Mucosa of descending colon (tissue), 3 donors: ENCODE data around the gene NACC2. TPM values are rescaled to one million over a fixed set of nuclear protein-coding genes. Genes with fewer than 3 reads are reported as not detected.

ENCODE experiments used
- ATAC-seq: fragments of 200-7000 bp; cut with Tn5 transposase; one replicate; pipeline ENCODE4 v1.9.1; 2020; ENCODE audit warnings: mild to moderate bottlenecking, moderate library complexity
- DNase-seq, 3 donors: peaks; one replicate each; pipeline ENCODE4 v3.0.0-alpha.2; 2020
- H3K36me3 ChIP-seq: fragments of 200-600 bp; one replicate; pipeline ENCODE4 v1.8.0; 2021; ENCODE audit warnings: low read depth, mild to moderate bottlenecking
- H3K4me1 ChIP-seq: fragments of 200-600 bp; one replicate; pipeline ENCODE4 v1.8.0; 2021; ENCODE audit warnings: low read depth, mild to moderate bottlenecking
- H3K4me3 ChIP-seq: fragments of 200-600 bp; one replicate; pipeline ENCODE4 v1.8.0; 2021; ENCODE audit warnings: mild to moderate bottlenecking
- H3K9me3 ChIP-seq: fragments of 200-600 bp; one replicate; pipeline ENCODE4 v1.8.0; 2021; ENCODE audit warnings: mild to moderate bottlenecking
- intact Hi-C, 2 donors: fragments of 100-400 bp; cut with DNase I in 1 of 2; cut with micrococcal nuclease in 1 of 2; formaldehyde crosslinking; loops; one replicate each; pipeline versions ENCODE4 v1.11.0 to v1.11.1; 2022; cut with DNase I, micrococcal nuclease
- total RNA-seq, 3 donors: library from RNA; stranded (reverse); fragmentation: NEBNext Ultra II Directional in 2 of 3; extraction: Animal tissue kit (Norgen Biotek cat#: 25700) in 2 of 3; gene quantifications; one replicate each; pipeline versions ENCODE4 v1.2.1 to v1.2.4, GENCODE V29; 2021 to 2023
- TF ChIP-seq, protein P1 (sequence below): fragments of 200-600 bp; IDR thresholded peaks from one replicate; pipeline ENCODE4 v1.8.0; 2022; ENCODE audit warnings: antibody characterized with exemption, mild to moderate bottlenecking
- donor health status: DM: no; HTN: no; CAD: no; lungs with moderate emphysema.
- donor health status: DM: no; HTN: no; CAD: no.
- donor health status: DM: no; HTN: yes; CAD: no.

NACC2 gene
- total RNA-seq, 3 donors from 2014 or later, result 15.9 to 81.3 (median 22.1) TPM

DNA sequence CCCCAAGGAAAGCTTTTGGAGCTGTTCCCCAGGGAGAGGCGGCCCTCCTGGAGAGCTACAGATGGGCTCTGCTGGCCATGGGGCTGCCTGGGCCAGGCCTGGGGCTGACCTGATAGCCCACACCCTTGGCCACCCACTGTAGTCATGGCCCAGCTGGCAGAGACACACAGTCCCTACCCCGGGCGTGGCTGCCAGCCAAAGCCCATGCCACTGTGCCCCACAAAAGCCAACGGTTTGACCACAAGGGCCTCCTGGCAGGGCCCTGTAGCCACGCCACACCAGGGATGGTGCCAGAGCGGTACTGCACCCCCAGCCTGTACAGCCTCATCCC is 15.2 kb downstream of the NACC2 start:
- no peaks in the 10 kb centered on the region for H3K9me3 ChIP-seq
- DNase-seq, result peak in 1 of 3 donors; percentile 48
- H3K4me1 ChIP-seq, result no peaks in the 10 kb centered on the region
- peak; percentile 16 for ATAC-seq
- H3K36me3 ChIP-seq, result no peaks in the 10 kb centered on the region
- TF ChIP-seq, protein P1, sequence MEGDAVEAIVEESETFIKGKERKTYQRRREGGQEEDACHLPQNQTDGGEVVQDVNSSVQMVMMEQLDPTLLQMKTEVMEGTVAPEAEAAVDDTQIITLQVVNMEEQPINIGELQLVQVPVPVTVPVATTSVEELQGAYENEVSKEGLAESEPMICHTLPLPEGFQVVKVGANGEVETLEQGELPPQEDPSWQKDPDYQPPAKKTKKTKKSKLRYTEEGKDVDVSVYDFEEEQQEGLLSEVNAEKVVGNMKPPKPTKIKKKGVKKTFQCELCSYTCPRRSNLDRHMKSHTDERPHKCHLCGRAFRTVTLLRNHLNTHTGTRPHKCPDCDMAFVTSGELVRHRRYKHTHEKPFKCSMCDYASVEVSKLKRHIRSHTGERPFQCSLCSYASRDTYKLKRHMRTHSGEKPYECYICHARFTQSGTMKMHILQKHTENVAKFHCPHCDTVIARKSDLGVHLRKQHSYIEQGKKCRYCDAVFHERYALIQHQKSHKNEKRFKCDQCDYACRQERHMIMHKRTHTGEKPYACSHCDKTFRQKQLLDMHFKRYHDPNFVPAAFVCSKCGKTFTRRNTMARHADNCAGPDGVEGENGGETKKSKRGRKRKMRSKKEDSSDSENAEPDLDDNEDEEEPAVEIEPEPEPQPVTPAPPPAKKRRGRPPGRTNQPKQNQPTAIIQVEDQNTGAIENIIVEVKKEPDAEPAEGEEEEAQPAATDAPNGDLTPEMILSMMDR, result no peak
- no peak overlapping the region for H3K4me3 ChIP-seq
- intact Hi-C loops, result no loop called here

DNA sequence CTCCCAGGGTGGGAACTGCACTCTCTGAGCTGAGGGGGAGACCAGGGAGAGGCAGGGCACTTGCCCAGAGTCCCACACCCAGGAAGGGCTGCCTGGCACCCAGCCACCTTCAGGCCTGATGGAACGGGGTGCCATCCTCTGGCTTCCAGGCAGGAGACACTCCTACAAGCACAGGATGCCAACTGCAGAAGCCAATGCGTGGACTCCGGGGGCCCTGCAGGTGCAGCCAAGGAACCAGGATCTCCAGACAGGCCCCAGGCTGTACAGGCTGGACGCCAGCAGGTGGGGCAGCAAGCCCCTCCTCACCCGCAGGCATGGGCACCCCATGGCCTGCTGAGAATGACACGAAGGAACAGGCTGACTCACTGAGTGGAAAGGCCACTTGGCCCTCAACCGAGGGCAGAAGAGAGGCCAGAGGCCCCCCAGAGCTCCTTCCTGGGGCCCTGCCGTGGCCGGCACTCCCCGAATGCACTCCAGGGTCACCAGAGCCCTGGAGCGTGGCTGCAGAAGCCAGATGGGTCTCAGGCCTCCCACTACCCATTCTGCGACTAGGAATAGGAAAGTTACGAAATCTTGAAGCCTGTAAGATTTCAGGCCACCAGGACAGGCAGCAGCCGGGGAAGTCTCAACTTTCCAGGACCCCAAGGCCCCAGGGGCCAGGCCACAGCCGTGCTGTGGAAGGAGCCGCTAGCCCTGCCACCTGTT is 15.7 kb downstream of the NACC2 start:
- TF ChIP-seq, protein P1, result no peak
- peak in 2 of 3 donors; percentile 24 to 40 for DNase-seq
- H3K4me1 ChIP-seq, result no peaks in the 10 kb centered on the region
- intact Hi-C loops, result no loop called here
- no peaks in the 10 kb centered on the region for H3K36me3 ChIP-seq
- ATAC-seq, result no peak
- H3K9me3 ChIP-seq, result no peaks in the 10 kb centered on the region
- no peak overlapping the region for H3K4me3 ChIP-seq

DNA sequence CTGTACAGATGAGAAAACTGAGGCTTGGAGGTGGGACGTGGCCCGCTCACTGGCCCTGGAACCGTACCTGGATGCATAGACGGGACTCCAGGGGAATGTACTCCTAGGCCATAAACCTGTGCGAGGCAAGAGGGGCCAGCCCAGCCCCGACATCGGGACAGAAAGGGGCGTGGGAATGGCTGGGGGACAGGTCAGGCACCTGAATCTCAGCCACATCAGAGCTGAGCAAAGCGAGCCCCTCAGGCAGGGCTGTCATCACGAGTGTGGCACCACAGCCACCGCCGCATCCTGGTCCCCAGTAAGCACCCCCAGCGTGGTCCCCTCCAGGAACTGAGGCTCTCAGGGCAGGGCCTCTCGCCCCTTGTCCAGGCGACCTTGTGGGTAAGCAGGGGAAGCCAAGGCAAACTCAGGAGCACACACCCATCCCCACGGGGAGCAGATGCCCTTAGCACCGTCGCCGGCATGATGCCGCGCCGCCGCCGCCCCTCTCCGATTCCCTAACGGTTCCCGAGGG is 16.5 kb downstream of the NACC2 start:
- DNase-seq, result peak in 2 of 3 donors; percentile 14 to 45
- Histone ChIP-seq H3K4me3 (no peak overlapping the region), H3K9me3 (no peaks in the 10 kb centered on the region), H3K4me1 (no peaks in the 10 kb centered on the region), H3K36me3 (no peaks in the 10 kb centered on the region)
- intact Hi-C loops, result no loop called here
- TF ChIP-seq, protein P1, result no peak
- ATAC-seq, result no peak

DNA sequence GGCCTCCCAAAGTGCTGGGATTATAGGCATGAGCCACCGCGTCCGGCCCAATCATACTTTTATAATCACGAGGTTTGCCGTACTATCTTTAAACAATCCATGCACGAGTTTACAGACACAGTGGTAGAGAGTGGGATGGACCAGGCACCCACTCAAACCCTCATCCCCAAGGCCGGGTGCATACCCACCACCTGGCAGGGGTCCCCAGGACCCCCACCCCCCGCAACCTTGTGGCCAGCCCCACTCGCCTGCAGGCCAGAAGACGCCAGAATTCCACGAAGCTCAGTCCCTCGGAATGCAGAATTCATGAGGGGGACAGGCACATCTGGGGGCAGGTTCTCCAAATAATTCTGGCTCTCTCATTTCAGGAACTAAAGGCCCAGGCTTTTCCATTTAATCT is 17.1 kb downstream of the NACC2 start:
- ATAC-seq (no peak), DNase-seq (peak in 2 of 3 donors; percentile 14 to 17)
- Histone ChIP-seq H3K9me3 (no peaks in the 10 kb centered on the region), H3K4me3 (no peak overlapping the region), H3K36me3 (no peaks in the 10 kb centered on the region), H3K4me1 (no peaks in the 10 kb centered on the region)
- intact Hi-C loops, result no loop called here
- TF ChIP-seq, protein P1, result no peak

DNA sequence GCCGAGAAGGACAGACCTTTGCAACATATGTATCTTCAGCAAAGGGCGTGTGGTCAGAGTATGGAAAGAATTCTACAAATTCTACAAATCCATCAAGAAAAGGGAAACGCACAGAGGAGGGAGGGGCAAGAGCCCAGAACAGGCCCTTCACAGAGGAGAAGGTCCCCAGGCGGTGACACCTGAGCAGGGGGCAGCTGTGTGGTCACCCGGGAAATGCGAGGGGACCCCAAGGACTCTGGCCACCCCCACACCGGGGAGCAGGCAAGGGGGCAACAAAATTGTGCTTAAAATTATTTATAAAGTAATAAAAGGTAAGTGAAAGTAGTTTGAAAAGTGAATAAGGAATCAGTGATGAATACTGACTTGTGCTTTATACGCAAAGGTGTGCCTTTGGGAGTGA is 17.6 kb downstream of the NACC2 start:
- intact Hi-C loops, result no loop called here
- TF ChIP-seq, protein P1, result no peak
- ATAC-seq, result no peak
- Histone ChIP-seq H3K4me1 (no peaks in the 10 kb centered on the region), H3K9me3 (no peaks in the 10 kb centered on the region), H3K4me3 (no peak overlapping the region), H3K36me3 (no peaks in the 10 kb centered on the region)
- DNase-seq, result peak in 1 of 3 donors; percentile 12
